K562 (cell line): ENCODE measurements around the gene PTGIR. TPM values are rescaled to one million over a fixed set of nuclear protein-coding genes. Genes with fewer than 3 reads are reported as not detected.
A peak's percentile ranks its signal among the peaks of the same experiment; 100 is the strongest.

Source experiments
- ATAC-seq: fragments of 200-7000 bp; cut with Tn5 transposase; 3 replicates; pipeline ENCODE4 v1.9.1; 2020; ENCODE audit warnings: moderate library complexity
- BruUV-seq: library from RNA; stranded (reverse); fragments of 400-500 nt; replicated peaks from 2 replicates; lab custom pipeline; 2021; lab: Mats Ljungman, UMichigan
- CTCF ChIA-PET: fragments of 300-600 bp; formaldehyde crosslinking; extraction: SDS; loops from one replicate; lab custom pipeline; 2021; ENCODE audit warnings: low intra/inter-chr PET ratio; lab: Yijun Ruan, JAX
- POLR2A ChIA-PET: fragments of 300-600, 350-650 bp; sonication (Branson Sonifier 250); formaldehyde crosslinking; extraction: SDS; loops from one replicate; lab custom pipeline; 2021; ENCODE audit warnings: antibody characterized with exemption, inconsistent platforms; lab: Yijun Ruan, JAX
- DNase-seq, 4 experiments: peaks; one replicate each; pipeline versions ENCODE4 v3.0.0 to v3.0.0-alpha.2; 2011 to 2018; ENCODE audit warnings: low spot score in 3 of 4, mixed read lengths in 3 of 4; ENCODE audit errors: extremely low read depth in 1 of 4
- FAIRE-seq: peaks from 2 replicates; lab custom pipeline; 2011; peaks lifted over from hg19 to GRCh38; lab: Jason Lieb, UNC
- H2AFZ ChIP-seq: 2 replicates; pipeline ENCODE4 v1.6.0; 2011; ENCODE audit warnings: low read depth, low read length, control low read depth, inconsistent platforms
- H3K27ac ChIP-seq: fragments of 200-600 bp; 3 replicates; pipeline ENCODE4 v1.8.0; 2011; ENCODE audit warnings: low read depth, mild to moderate bottlenecking, control low read depth, inconsistent platforms, low read length, moderate library complexity, mixed read lengths; ENCODE audit errors: extremely low read depth
- H3K27me3 ChIP-seq, 2 experiments: fragments of 300-600 bp in 1 of 2; 2 replicates in 1 of 2; 3 replicates in 1 of 2; pipeline versions ENCODE4 v1.6.0 to v1.8.0; 2011; ENCODE audit warnings: inconsistent platforms in 2 of 2, low read length in 2 of 2, mild to moderate bottlenecking in 1 of 2, mixed read lengths in 1 of 2, moderate library complexity in 1 of 2; ENCODE audit not compliant: control insufficient read depth in 2 of 2, insufficient read depth in 2 of 2
- H3K36me3 ChIP-seq: fragments of 300-600 bp; 3 replicates; pipeline ENCODE4 v1.8.0; 2011; ENCODE audit warnings: mild to moderate bottlenecking, low read length, inconsistent platforms; ENCODE audit not compliant: control insufficient read depth, insufficient read depth
- H3K4me1 ChIP-seq, 2 experiments: fragments of 200-600 bp in 1 of 2; replicated peaks in 1 of 2; 2 replicates in 1 of 2; 3 replicates in 1 of 2; pipeline versions ENCODE4 v1.5.1 to v1.8.0; 2011; ENCODE audit warnings: inconsistent platforms in 2 of 2, low read length in 2 of 2, mild to moderate bottlenecking in 1 of 2, mixed read lengths in 1 of 2, moderate library complexity in 1 of 2; ENCODE audit not compliant: control insufficient read depth in 2 of 2, insufficient read depth in 2 of 2
- H3K4me2 ChIP-seq: 2 replicates; pipeline ENCODE4 v1.6.1; 2011; ENCODE audit warnings: low read length, control low read depth, inconsistent platforms, mixed read lengths; ENCODE audit not compliant: insufficient read depth
- H3K4me3 ChIP-seq: fragments of 200-600 bp; sonication (generic), shearing (Covaris generic); 2 replicates; pipeline ENCODE4 v1.5.1; 2016; ENCODE audit warnings: control low read depth, inconsistent platforms
- H3K79me2 ChIP-seq: fragments of 200-600 bp; 3 replicates; pipeline ENCODE4 v1.8.0; 2011; ENCODE audit warnings: low read length, inconsistent platforms; ENCODE audit not compliant: control insufficient read depth, insufficient read depth
- H3K9ac ChIP-seq, 2 experiments: 2 replicates each; pipeline versions ENCODE4 v1.6.0 to v1.6.1; 2011; ENCODE audit warnings: low read depth in 2 of 2, low read length in 2 of 2, control low read depth in 1 of 2, inconsistent platforms in 1 of 2, mild to moderate bottlenecking in 1 of 2, mixed read lengths in 1 of 2; ENCODE audit not compliant: insufficient read depth in 1 of 2
- H3K9me1 ChIP-seq: one replicate; pipeline ENCODE4 v1.6.0; 2011; ENCODE audit warnings: inconsistent platforms, mild to moderate bottlenecking, low read length, moderate library complexity; ENCODE audit not compliant: control insufficient read depth, insufficient read depth
- H3K9me3 ChIP-seq: replicated peaks from 2 replicates; pipeline ENCODE4 v1.5.1; 2011; ENCODE audit warnings: low read depth, low read length, inconsistent platforms; ENCODE audit not compliant: control insufficient read depth, insufficient read depth
- H4K20me1 ChIP-seq: replicated peaks from 2 replicates; pipeline ENCODE4 v1.6.1; 2011; ENCODE audit warnings: low read length, inconsistent platforms, mixed read lengths; ENCODE audit not compliant: control insufficient read depth, insufficient read depth
- CSDE1 ChIP-seq, 2 experiments: fragments of 450-650 bp; IDR thresholded peaks; 2 replicates each; pipeline ENCODE4 v1.6.1; 2016; ENCODE audit warnings: mild to moderate bottlenecking in 1 of 2
- HEY1 ChIP-seq: fragments of 250-450 bp; sonication (Bioruptor Pico); IDR thresholded peaks from 2 replicates; pipeline ENCODE4 v1.5.0; 2020; ENCODE audit warnings: mild to moderate bottlenecking, moderate library complexity, borderline replicate concordance
- MIER1 ChIP-seq: fragments of 450-650 bp; IDR thresholded peaks from 2 replicates; pipeline ENCODE4 v1.6.1; 2016; ENCODE audit warnings: antibody characterized with exemption, mild to moderate bottlenecking, low read depth
- MTA2 ChIP-seq: fragments of 450-650 bp; IDR thresholded peaks from 2 replicates; pipeline ENCODE4 v1.6.1; 2016; ENCODE audit warnings: low read depth
- SNRNP70 ChIP-seq: fragments of 200-400 bp; formaldehyde crosslinking; optimal IDR thresholded peaks from 2 replicates; pipeline ENCODE3; 2017; ENCODE audit warnings: low read depth, low read length
- SRSF9 ChIP-seq: fragments of 200-400 bp; formaldehyde crosslinking; IDR thresholded peaks from 2 replicates; pipeline ENCODE4 v1.6.1; 2017; ENCODE audit warnings: low read depth, low read length, borderline replicate concordance
- VEZF1 ChIP-seq: fragments of 200-800 bp; sonication (Bioruptor generic); IDR thresholded peaks from 2 replicates; pipeline ENCODE4 v1.6.1; 2017; ENCODE audit warnings: missing genetic modification characterization, missing compliant biosample characterization
- ZBTB49 ChIP-seq: sonication (generic); formaldehyde crosslinking; IDR thresholded peaks from 2 replicates; pipeline ENCODE4 v1.8.0; 2022; ENCODE audit warnings: missing genetic modification reagents, mild to moderate bottlenecking, borderline replicate concordance
- ZNF589 ChIP-seq: fragments of 200-800 bp; sonication (Bioruptor generic); IDR thresholded peaks from 2 replicates; pipeline ENCODE4 v1.6.1; 2016; ENCODE audit warnings: low read depth, missing genetic modification characterization, missing compliant biosample characterization
- WGBS: fragments of 100-300 bp; shearing (Covaris generic); methylation state at CpG from one replicate; pipeline ENCODE4 v1.1.6; 2016; ENCODE audit warnings: low coverage, mixed read lengths; ENCODE audit not compliant: insufficient coverage; ENCODE audit errors: missing lambda C conversion rate; 5-methylcytosine and 5-hydroxymethylcytosine counted together
- in situ Hi-C: fragments of 300-500 bp; cut with MboI; formaldehyde crosslinking; loops from 4 replicates; pipeline ENCODE4 v1.15.0; 2018; ENCODE audit warnings: inconsistent platforms, mixed read lengths
- intact Hi-C: fragments of 100-400 bp; cut with micrococcal nuclease; formaldehyde crosslinking; loops from 2 replicates; pipeline ENCODE4 v1.14.2; 2022
- polyA plus RNA-seq, 8 experiments: library from polyadenylated mRNA; depleted of rRNA in 4 of 8; stranded (reverse) in 5 of 8; unstranded in 3 of 8; fragments of >200 nt; fragmentation: Nextera tagmentation in 2 of 8; fragmentation: Illumina TruSeq in 1 of 8; extraction: Ambion mirVana in 2 of 8; extraction: Trizol in 1 of 8; gene quantifications; 2 replicates each; pipeline versions ENCODE4 v1.2.1 to v1.2.3, GENCODE V29; 2011 to 2014; ENCODE audit warnings: inconsistent platforms in 1 of 8, missing spikeins in 1 of 8
- total RNA-seq, 7 experiments: library from RNA; depleted of rRNA in 6 of 7; stranded (reverse); fragments of >200 nt in 6 of 7; fragmentation: Illumina TruSeq in 2 of 7; extraction: Trizol in 2 of 7; gene quantifications; 2 replicates each; pipeline versions ENCODE4 v1.2.1 to v1.2.3, GENCODE V29; 2011 to 2021; ENCODE audit warnings: low replicate concordance in 1 of 7
- TF ChIP-seq, protein P1 (sequence below): IDR thresholded peaks from 2 replicates; pipeline ENCODE4 v1.6.1; 2012; ENCODE audit warnings: low read depth, low read length, improper control_type of control experiment, borderline replicate concordance
- TF ChIP-seq, protein P2 (sequence below), 2 experiments: fragments of 450-650 bp; IDR thresholded peaks; 2 replicates each; pipeline ENCODE4 v1.6.1; 2016
- TF ChIP-seq, protein P3 (sequence below): fragments of 200-800 bp; sonication (Bioruptor generic); IDR thresholded peaks from 2 replicates; pipeline ENCODE4 v1.6.1; 2017; ENCODE audit warnings: missing genetic modification characterization, missing compliant biosample characterization

PTGIR gene
- total and polyA plus RNA-seq, 9 of the 15 experiments (the other 6 are each of a cell fraction or from before 2014, with no cell fraction given) = 0.11 to 3.4 (median 1.1) TPM; not detected in 1

- ATAC-seq = no peak
- no peaks in the 10 kb centered on the region for H3K9me1 ChIP-seq
- no TSS peak for BruUV-seq
- ChIA-PET POLR2A (interaction anchor here (0.5 to 1.3 kb wide), 3 partner anchors 8 to 406 kb away, joined by 3 read pairs; no protein-coding TSS in a partner anchor), CTCF (no interaction called here)
- H3K9me3 ChIP-seq = no peaks in the 10 kb centered on the region
- H3K4me2 ChIP-seq = no peak overlapping the region
- no peaks in the 10 kb centered on the region for H3K27me3 ChIP-seq
- H3K79me2 ChIP-seq = peaks cover 49% of the 10 kb centered on the region
- H4K20me1 ChIP-seq = peaks cover 38% of the 10 kb centered on the region
- no peak for FAIRE-seq
- peaks cover 78% of the 10 kb centered on the region; the same call in 2 of the 3 replicates for H3K36me3 ChIP-seq
- no peak overlapping the region for H3K27ac ChIP-seq
- H3K4me3 ChIP-seq = no peak overlapping the region
- H3K4me1 ChIP-seq = peaks cover 15 to 50% of the 10 kb centered on the region in 2 experiments; a peak in 4 of 5 replicates
- H3K9ac ChIP-seq = peak overlapping the region in 1 of 2 experiments; percentile 42; a peak in 1 of 4 replicates
- 91% methylated on average over 10 of the region's 11 CpGs for WGBS
- no peak overlapping the region for H2AFZ ChIP-seq
- in situ Hi-C loops (no loop called here), intact Hi-C loops (no loop called here)
- peak in 1 of 4 experiments; percentile 4 for DNase-seq
- TF ChIP-seq MIER1 (no peak), ZBTB49 (CRISPR knock-in tag) (no peak), ZNF589 (CRISPR knock-in tag) (no peak), HEY1 (CRISPR knock-in tag) (no peak), SRSF9 (no peak), CSDE1 (IDR thresholded peaks at IDR 0.05) (no peak), MTA2 (no peak), SNRNP70 (no peak), VEZF1 (CRISPR knock-in tag) (no peak)
- TF ChIP-seq, protein P1, sequence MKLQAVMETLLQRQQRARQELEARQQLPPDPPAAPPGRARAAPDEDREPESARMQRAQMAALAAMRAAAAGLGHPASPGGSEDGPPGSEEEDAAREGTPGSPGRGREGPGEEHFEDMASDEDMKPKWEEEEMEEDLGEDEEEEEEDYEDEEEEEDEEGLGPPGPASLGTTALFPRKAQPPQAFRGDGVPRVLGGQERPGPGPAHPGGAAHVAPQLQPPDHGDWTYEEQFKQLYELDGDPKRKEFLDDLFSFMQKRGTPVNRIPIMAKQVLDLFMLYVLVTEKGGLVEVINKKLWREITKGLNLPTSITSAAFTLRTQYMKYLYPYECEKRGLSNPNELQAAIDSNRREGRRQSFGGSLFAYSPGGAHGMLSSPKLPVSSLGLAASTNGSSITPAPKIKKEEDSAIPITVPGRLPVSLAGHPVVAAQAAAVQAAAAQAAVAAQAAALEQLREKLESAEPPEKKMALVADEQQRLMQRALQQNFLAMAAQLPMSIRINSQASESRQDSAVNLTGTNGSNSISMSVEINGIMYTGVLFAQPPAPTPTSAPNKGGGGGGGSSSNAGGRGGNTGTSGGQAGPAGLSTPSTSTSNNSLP = no peak
- TF ChIP-seq, protein P2, sequence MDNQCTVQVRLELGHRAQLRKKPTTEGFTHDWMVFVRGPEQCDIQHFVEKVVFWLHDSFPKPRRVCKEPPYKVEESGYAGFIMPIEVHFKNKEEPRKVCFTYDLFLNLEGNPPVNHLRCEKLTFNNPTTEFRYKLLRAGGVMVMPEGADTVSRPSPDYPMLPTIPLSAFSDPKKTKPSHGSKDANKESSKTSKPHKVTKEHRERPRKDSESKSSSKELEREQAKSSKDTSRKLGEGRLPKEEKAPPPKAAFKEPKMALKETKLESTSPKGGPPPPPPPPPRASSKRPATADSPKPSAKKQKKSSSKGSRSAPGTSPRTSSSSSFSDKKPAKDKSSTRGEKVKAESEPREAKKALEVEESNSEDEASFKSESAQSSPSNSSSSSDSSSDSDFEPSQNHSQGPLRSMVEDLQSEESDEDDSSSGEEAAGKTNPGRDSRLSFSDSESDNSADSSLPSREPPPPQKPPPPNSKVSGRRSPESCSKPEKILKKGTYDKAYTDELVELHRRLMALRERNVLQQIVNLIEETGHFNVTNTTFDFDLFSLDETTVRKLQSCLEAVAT (IDR thresholded peaks at IDR 0.05) = no peak
- TF ChIP-seq, protein P3, sequence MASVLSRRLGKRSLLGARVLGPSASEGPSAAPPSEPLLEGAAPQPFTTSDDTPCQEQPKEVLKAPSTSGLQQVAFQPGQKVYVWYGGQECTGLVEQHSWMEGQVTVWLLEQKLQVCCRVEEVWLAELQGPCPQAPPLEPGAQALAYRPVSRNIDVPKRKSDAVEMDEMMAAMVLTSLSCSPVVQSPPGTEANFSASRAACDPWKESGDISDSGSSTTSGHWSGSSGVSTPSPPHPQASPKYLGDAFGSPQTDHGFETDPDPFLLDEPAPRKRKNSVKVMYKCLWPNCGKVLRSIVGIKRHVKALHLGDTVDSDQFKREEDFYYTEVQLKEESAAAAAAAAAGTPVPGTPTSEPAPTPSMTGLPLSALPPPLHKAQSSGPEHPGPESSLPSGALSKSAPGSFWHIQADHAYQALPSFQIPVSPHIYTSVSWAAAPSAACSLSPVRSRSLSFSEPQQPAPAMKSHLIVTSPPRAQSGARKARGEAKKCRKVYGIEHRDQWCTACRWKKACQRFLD (CRISPR knock-in tag) = no peak
Measured at GRCh38 chr19:46606019-46606418, 18.9 kb downstream of the PTGIR start.
